HCT116 (cell line): Measurements from ENCODE around the gene COL4A1. TPM values are rescaled to one million over a fixed set of nuclear protein-coding genes. Genes with fewer than 3 reads are reported as not detected.

Source experiments
- ATAC-seq: fragments of 200-7000 bp; cut with Tn5 transposase; 2 replicates; pipeline ENCODE4 v1.9.1; 2020; ENCODE audit warnings: mild to moderate bottlenecking, moderate library complexity
- BruUV-seq: library from RNA; stranded (reverse); fragments of 400-500 nt; replicated peaks from 2 replicates; lab custom pipeline; 2021; lab: Mats Ljungman, UMichigan
- CTCF ChIA-PET: fragments of 300-600 bp; sonication (Branson Sonifier 250); formaldehyde crosslinking; loops from one replicate; lab custom pipeline; 2021; ENCODE audit warnings: antibody characterized with exemption; lab: Charles Lee
- POLR2A ChIA-PET: fragments of 300-600, 350-600 bp; sonication (Branson Sonifier 250); formaldehyde crosslinking; loops from one replicate; lab custom pipeline; 2021; ENCODE audit warnings: antibody characterized with exemption; lab: Charles Lee
- RAD21 ChIA-PET, 2 experiments: fragments of 300-600 bp; sonication (Branson Sonifier 250); formaldehyde crosslinking; loops; one replicate each; lab custom pipeline; 2023; ENCODE audit warnings: low total read pairs in 2 of 2; ENCODE audit not compliant: uncharacterized antibody in 2 of 2, unreplicated experiment in 2 of 2, low non-redundant PET in 1 of 2; lab: Charles Lee
- DNase-seq: peaks from one replicate; pipeline ENCODE4 v3.0.0-alpha.2; 2010; ENCODE audit warnings: low read depth, low spot score
- H2AFZ ChIP-seq: fragments of 200-600 bp; shearing (Covaris generic), sonication (generic); 2 replicates; pipeline ENCODE4 v1.6.1; 2017; ENCODE audit warnings: low read depth, mixed run types, mixed read lengths, antibody characterized with exemption, low read length; ENCODE audit not compliant: poor library complexity, severe bottlenecking
- H3K27ac ChIP-seq: 2 replicates; pipeline ENCODE4 v1.5.1; 2012; ENCODE audit warnings: low read depth, low read length
- H3K27me3 ChIP-seq: fragments of 200-600 bp; sonication (generic); 2 replicates; pipeline ENCODE4 v1.6.1; 2016; ENCODE audit warnings: mixed run types, low read length, mixed read lengths; ENCODE audit not compliant: insufficient read depth
- H3K36me3 ChIP-seq, 2 experiments: fragments of 200-500 bp in 1 of 2; fragments of 200-600 bp in 1 of 2; sonication (Bioruptor generic) in 1 of 2; sonication (generic) in 1 of 2; 2 replicates each; pipeline versions ENCODE4 v1.5.1 to v1.6.1; 2014 to 2016; ENCODE audit warnings: low read length in 2 of 2, inconsistent platforms in 1 of 2, mixed read lengths in 1 of 2, mixed run types in 1 of 2; ENCODE audit not compliant: insufficient read depth in 2 of 2, control insufficient read depth in 1 of 2
- H3K4me1 ChIP-seq, 2 experiments: fragments of 200-600 bp in 1 of 2; sonication (generic) in 1 of 2; 2 replicates each; pipeline versions ENCODE4 v1.5.1 to v1.6.1; 2012 to 2017; ENCODE audit warnings: low read length in 2 of 2, inconsistent platforms in 1 of 2, mild to moderate bottlenecking in 1 of 2, mixed read lengths in 1 of 2, mixed run types in 1 of 2, moderate library complexity in 1 of 2; ENCODE audit not compliant: insufficient read depth in 2 of 2, control insufficient read depth in 1 of 2
- H3K4me2 ChIP-seq: fragments of 200-600 bp; sonication (generic); 2 replicates; pipeline ENCODE4 v1.6.1; 2017; ENCODE audit warnings: mixed run types, low read length, mixed read lengths
- H3K4me3 ChIP-seq, 2 experiments: fragments of 200-600 bp in 1 of 2; sonication (generic) in 1 of 2; replicated peaks in 1 of 2; 2 replicates each; pipeline ENCODE4 v1.5.1; 2011 to 2016; ENCODE audit warnings: low read length in 2 of 2, control low read depth in 1 of 2, low read depth in 1 of 2, mild to moderate bottlenecking in 1 of 2, mixed read lengths in 1 of 2, mixed run types in 1 of 2
- H3K79me2 ChIP-seq: fragments of 200-600 bp; sonication (generic); 2 replicates; pipeline ENCODE4 v1.6.1; 2017; ENCODE audit warnings: mild to moderate bottlenecking, mixed run types, low read length, moderate library complexity, mixed read lengths; ENCODE audit not compliant: insufficient read depth
- H3K9ac ChIP-seq: fragments of 200-600 bp; sonication (generic); 2 replicates; pipeline ENCODE4 v1.6.1; 2016; ENCODE audit warnings: low read length, mixed read lengths
- H3K9me2 ChIP-seq: fragments of 200-600 bp; sonication (generic), shearing (Covaris generic); 2 replicates; pipeline ENCODE4 v1.6.1; 2017; ENCODE audit warnings: mixed run types, mild to moderate bottlenecking, moderate library complexity; ENCODE audit not compliant: insufficient read depth
- H3K9me3 ChIP-seq, 2 experiments: fragments of 200-500 bp in 1 of 2; fragments of 200-600 bp in 1 of 2; sonication (Bioruptor generic) in 1 of 2; sonication (generic) in 1 of 2; 2 replicates each; pipeline ENCODE4 v1.6.1; 2014 to 2017; ENCODE audit warnings: low read length in 2 of 2, mixed read lengths in 2 of 2, inconsistent platforms in 1 of 2, low read depth in 1 of 2, mild to moderate bottlenecking in 1 of 2, mixed run types in 1 of 2, moderate library complexity in 1 of 2; ENCODE audit not compliant: control insufficient read depth in 1 of 2, insufficient read depth in 1 of 2
- H4K20me1 ChIP-seq: fragments of 200-600 bp; sonication (generic), shearing (Covaris generic); 2 replicates; pipeline ENCODE4 v1.6.1; 2017; ENCODE audit warnings: mixed run types, mild to moderate bottlenecking, moderate library complexity; ENCODE audit not compliant: insufficient read depth
- CEBPB ChIP-seq: IDR thresholded peaks from 2 replicates; pipeline ENCODE4 v1.6.1; 2012; ENCODE audit warnings: low read depth
- CTCF ChIP-seq, 3 experiments: fragments of 200-600 bp in 1 of 3; sonication (generic) in 1 of 3; IDR thresholded peaks in 2 of 3; conservative IDR thresholded peaks in 1 of 3; 2 replicates each; pipeline ENCODE4 v1.5.1; 2012 to 2017; ENCODE audit warnings: low read depth in 2 of 3, low read length in 2 of 3, antibody characterized with exemption in 1 of 3, borderline replicate concordance in 1 of 3, control low read depth in 1 of 3, mild to moderate bottlenecking in 1 of 3, mixed read lengths in 1 of 3, mixed run types in 1 of 3, moderate library complexity in 1 of 3; ENCODE audit not compliant: insufficient read depth in 1 of 3
- EGR1 ChIP-seq: IDR thresholded peaks from 2 replicates; pipeline ENCODE4 v1.6.1; 2012; ENCODE audit warnings: low read depth
- EZH2 ChIP-seq: fragments of 200-600 bp; sonication (generic); IDR thresholded peaks from 2 replicates; pipeline ENCODE4 v1.6.1; 2017; ENCODE audit warnings: antibody characterized with exemption, mixed run types
- MAX ChIP-seq: IDR thresholded peaks from 2 replicates; pipeline ENCODE4 v1.6.1; 2012
- SP1 ChIP-seq: IDR thresholded peaks from 2 replicates; pipeline ENCODE4 v1.6.1; 2012; ENCODE audit warnings: low read depth
- YY1 ChIP-seq: IDR thresholded peaks from 2 replicates; pipeline ENCODE4 v1.6.1; 2011; ENCODE audit warnings: low read length, low read depth, moderate library complexity, mild to moderate bottlenecking; ENCODE audit not compliant: insufficient replicate concordance; ENCODE audit errors: extremely low read depth
- intact Hi-C: fragments of 100-400 bp; cut with micrococcal nuclease; formaldehyde crosslinking; loops from 2 replicates; pipeline ENCODE4 v1.10.0; 2022
- total RNA-seq: library from RNA; stranded (reverse); gene quantifications from one replicate; pipeline ENCODE4 v1.2.1, GENCODE V29; 2021; ENCODE audit not compliant: unreplicated experiment
- TF ChIP-seq, protein P1 (sequence below): IDR thresholded peaks from 2 replicates; pipeline ENCODE4 v1.6.1; 2012

Gene COL4A1
- total RNA-seq, 1 experiment from 2014 or later = 0.57 TPM

DNA sequence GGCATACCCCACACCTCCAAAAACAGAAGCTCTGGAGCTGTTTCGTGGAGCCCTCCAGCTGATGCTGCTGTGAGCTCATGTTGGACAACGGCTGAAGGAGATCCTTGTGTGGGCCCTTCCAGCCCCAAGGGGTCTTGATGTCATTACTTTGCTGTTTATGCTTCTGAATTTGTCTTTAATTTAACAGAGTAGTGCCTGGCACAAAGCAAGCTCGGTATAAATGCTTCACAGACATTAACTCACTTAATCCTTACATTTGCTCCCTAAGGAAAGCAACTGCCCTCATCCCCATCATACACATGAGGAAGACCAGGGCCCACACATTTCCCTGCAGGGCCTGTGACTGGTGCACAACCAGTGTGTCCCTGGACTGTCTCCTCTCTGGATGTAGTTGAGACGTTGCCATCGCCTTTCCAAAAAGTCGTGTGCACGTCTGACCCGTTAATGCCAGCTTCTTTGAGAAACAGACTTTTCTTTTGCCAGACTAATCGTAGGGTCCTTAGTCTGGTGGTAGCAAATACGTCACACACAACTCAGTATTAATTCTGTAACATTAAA lies 7.6 kb downstream of the COL4A1 start:
- H3K9me3 ChIP-seq = no peaks in the 10 kb centered on the region
- no peaks in the 10 kb centered on the region for H3K9me2 ChIP-seq
- no peak overlapping the region for H3K9ac ChIP-seq
- TF ChIP-seq CEBPB (no peak), MAX (no peak), SP1 (no peak), YY1 (no peak), CTCF (IDR thresholded peaks at IDR 0.05 in 2 of 3, conservative IDR thresholded peaks at IDR 0.05 in 1 of 3; ENCODE audit: borderline replicate concordance in 1 of 3, insufficient read depth in 1 of 3, low read depth in 2 of 3, low read length in 2 of 3) (no peak), EZH2 (no peak), EGR1 (no peak)
- TF ChIP-seq, protein P1, sequence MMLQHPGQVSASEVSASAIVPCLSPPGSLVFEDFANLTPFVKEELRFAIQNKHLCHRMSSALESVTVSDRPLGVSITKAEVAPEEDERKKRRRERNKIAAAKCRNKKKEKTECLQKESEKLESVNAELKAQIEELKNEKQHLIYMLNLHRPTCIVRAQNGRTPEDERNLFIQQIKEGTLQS = no peak
- TF ChIP-seq, all 23 proteins: peak for 0
- no peak overlapping the region for H2AFZ ChIP-seq
- ChIA-PET CTCF (no interaction called here), POLR2A (no interaction called here), RAD21 (no interaction called here)
- BruUV-seq = no TSS peak
- H3K27ac ChIP-seq = no peak overlapping the region
- H3K4me3 ChIP-seq = no peak overlapping the region
- H3K36me3 ChIP-seq = no peaks in the 10 kb centered on the region
- H3K27me3 ChIP-seq = peaks cover 75% of the 10 kb centered on the region
- H3K4me2 ChIP-seq = no peak overlapping the region
- intact Hi-C loops = no loop called here
- H3K79me2 ChIP-seq = no peaks in the 10 kb centered on the region
- H4K20me1 ChIP-seq = no peaks in the 10 kb centered on the region
- no peaks in the 10 kb centered on the region for H3K4me1 ChIP-seq
- ATAC-seq (no peak), DNase-seq (no peak)
